ENCODE data around the gene FOLR2. TPM values are rescaled to one million over a fixed set of nuclear protein-coding genes. Genes with fewer than 3 reads are reported as not detected.

Gene FOLR2
- total and polyA plus RNA-seq, 2 experiments from 2014 or later: not detected

- H4K20me1 ChIP-seq (replicated peaks; ENCODE audit: insufficient read depth): peaks cover 6% of the 10 kb centered on the region
- no peak overlapping the region for H2AFZ ChIP-seq
- no peaks in the 10 kb centered on the region for H3K79me2 ChIP-seq (replicated peaks; ENCODE audit: insufficient read depth)
- H3K4me3 Mint-ChIP-seq: no peak overlapping the region
- peaks cover 14% of the 10 kb centered on the region for H3K27me3 Mint-ChIP-seq (ENCODE audit: insufficient read depth, low read depth, poor library complexity)
- H3K27me3 ChIP-seq (ENCODE audit: insufficient read depth): peaks cover 82% of the 10 kb centered on the region
- no peak overlapping the region for H3K4me2 ChIP-seq
- H3K4me1 ChIP-seq (ENCODE audit: insufficient read depth): peaks cover 13% of the 10 kb centered on the region; the same call in 1 of the 2 replicates
- H3K27ac Mint-ChIP-seq: no peak overlapping the region
- TF ChIP-seq CREB1 (CRISPR knock-in tag; IDR thresholded peaks at IDR 0.05; ENCODE audit: low read depth) (no peak), EZH2 (IDR thresholded peaks at IDR 0.05; ENCODE audit: low read depth, unreplicated experiment) (no peak), REST (IDR thresholded peaks at IDR 0.05; ENCODE audit: unreplicated experiment) (no peak), STAT1 (IDR thresholded peaks at IDR 0.05; ENCODE audit: unreplicated experiment) (no peak), ETS1 (IDR thresholded peaks at IDR 0.05) (no peak), ZNF114 (CRISPR knock-in tag; IDR thresholded peaks at IDR 0.05) (no peak), POLR2AphosphoS5 (IDR thresholded peaks at IDR 0.05; ENCODE audit: low read depth) (no peak), NANOG (IDR thresholded peaks at IDR 0.05; ENCODE audit: borderline replicate concordance) (no peak), ZNF331 (CRISPR knock-in tag; IDR thresholded peaks at IDR 0.05; ENCODE audit: low read depth) (no peak), JUNB (IDR thresholded peaks at IDR 0.05; ENCODE audit: unreplicated experiment) (no peak), EZH2phosphoT487 (IDR thresholded peaks at IDR 0.05; ENCODE audit: unreplicated experiment) (no peak), ZNF462 (CRISPR knock-in tag; IDR thresholded peaks at IDR 0.05) (no peak), CTCF (conservative IDR thresholded peaks at IDR 0.05; ENCODE audit: low read depth in 2 of 2) (no peak)
- H3K4me1 Mint-ChIP-seq: peaks cover 13% of the 10 kb centered on the region; the same call in 2 of the 3 replicates
- 0 out of 2 replicates have a peak, but pooled peaks cover 9% of the 10 kb centered on the region for H3F3A ChIP-seq (replicated peaks; ENCODE audit: low read depth)
- H3K27ac ChIP-seq (ENCODE audit: low read depth): no peak overlapping the region
- H3K9me3 Mint-ChIP-seq: no peaks in the 10 kb centered on the region; the same call in 2 of the 3 replicates
- no peaks in the 10 kb centered on the region for H3K9me2 ChIP-seq (ENCODE audit: insufficient read depth)
- no peak overlapping the region for H3K4me3 ChIP-seq
- no peaks in the 10 kb centered on the region for H3K36me3 Mint-ChIP-seq (ENCODE audit: low read depth)
- no peaks in the 10 kb centered on the region for H3K36me3 ChIP-seq (ENCODE audit: insufficient read depth)
- ATAC-seq (no peak), DNase-seq (ENCODE audit: low spot score) (no peak)
Observed at GRCh38 chr11:72247584-72247983, 31.0 kb downstream of the FOLR2 start.

Data from GM23338 (cell line).